ENCODE results near the gene HOXC11. TPM values are rescaled to one million over a fixed set of nuclear protein-coding genes. Genes with fewer than 3 reads are reported as not detected.

HOXC11 gene
- total and polyA plus RNA-seq, 4 donors, result 0.38 to 4.1 TPM; not detected in 2

DNA sequence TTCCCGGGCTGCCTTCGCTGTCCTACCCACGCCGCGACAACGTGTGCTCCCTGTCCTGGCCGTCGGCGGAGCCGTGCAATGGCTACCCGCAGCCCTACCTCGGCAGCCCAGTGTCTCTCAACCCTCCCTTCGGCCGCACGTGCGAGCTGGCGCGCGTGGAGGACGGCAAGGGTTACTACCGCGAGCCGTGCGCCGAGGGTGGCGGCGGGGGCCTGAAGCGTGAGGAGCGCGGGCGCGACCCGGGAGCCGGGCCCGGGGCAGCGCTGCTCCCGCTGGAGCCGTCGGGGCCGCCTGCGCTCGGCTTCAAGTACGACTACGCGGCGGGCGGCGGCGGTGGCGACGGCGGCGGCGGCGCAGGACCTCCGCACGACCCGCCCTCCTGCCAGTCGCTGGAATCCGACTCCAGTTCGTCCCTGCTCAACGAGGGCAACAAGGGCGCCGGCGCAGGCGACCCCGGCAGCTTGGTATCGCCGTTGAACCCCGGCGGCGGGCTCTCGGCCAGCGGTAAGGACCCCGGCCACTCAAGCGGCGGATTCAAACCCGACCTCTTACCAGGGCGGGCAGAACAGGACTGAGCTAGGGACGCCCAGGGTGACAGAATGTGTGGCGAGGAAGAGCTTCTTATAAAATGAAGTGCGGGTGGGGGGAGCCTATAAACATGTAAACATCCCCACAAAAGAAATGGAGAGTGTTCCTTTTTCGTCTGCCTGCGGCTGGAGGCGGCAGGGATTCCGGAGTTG is 17.7 kb upstream of the HOXC11 start:
- Histone ChIP-seq H3K4me3 (ENCODE audit: low read length in 2 of 2) (no peak overlapping the region), H3K27me3 (ENCODE audit: control insufficient read depth in 1 of 2, insufficient read depth in 2 of 2, low read length in 1 of 2) (peaks cover 0 to 1% of the 10 kb centered on the region in 2 donors), H3K36me3 (ENCODE audit: control insufficient read depth in 1 of 2, insufficient read depth in 2 of 2, low read length in 1 of 2) (no peaks in the 10 kb centered on the region), H3K4me1 (ENCODE audit: control insufficient read depth in 1 of 2, insufficient read depth in 2 of 2, low read length in 2 of 2) (no peaks in the 10 kb centered on the region), H3K27ac (ENCODE audit: low read depth in 1 of 2, low read length in 2 of 2) (no peak overlapping the region), H3K9me3 (ENCODE audit: control insufficient read depth, low read length) (no peaks in the 10 kb centered on the region)
- DNase-seq, result peak in 1 of 2 donors; percentile 77
- ATAC-seq (ENCODE audit: low FRiP score), result no peak
- intact Hi-C loops (cut with DNase I), result no loop called here
- WGBS, 2 donors, result 4 to 5% methylated on average over 81 to 86 of the region's 86 CpGs

DNA sequence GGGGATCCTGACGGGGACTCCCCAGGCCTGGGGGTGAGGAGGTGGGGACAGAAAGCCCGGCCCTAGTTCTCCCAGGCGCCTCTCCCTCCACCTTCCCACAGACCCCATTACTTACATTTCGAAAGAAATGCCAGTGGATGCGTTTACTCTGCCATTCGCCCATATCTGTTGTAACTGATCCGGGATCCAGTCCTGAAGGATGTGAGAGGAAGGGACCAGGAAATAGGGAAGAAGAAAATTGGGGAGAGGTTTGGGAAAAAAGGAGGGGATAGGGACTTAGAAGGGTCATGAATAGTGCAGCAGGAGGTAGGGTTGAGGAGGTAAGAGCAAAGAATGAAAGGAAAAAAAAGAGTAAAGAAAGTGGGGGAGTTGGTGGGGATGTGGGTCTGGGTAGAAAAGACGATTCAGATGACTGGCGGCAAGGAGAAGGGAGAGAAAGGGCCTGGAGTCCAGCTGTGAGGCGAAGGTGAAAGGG is 17.1 kb upstream of the HOXC11 start:
- WGBS, 2 donors, result 10 to 16% methylated on average over 10 of the region's 10 CpGs
- no peaks in the 10 kb centered on the region for H3K4me1 ChIP-seq (ENCODE audit: control insufficient read depth in 1 of 2, insufficient read depth in 2 of 2, low read length in 2 of 2)
- H3K9me3 ChIP-seq (ENCODE audit: control insufficient read depth, low read length), result no peaks in the 10 kb centered on the region
- no peak overlapping the region for H3K27ac ChIP-seq (ENCODE audit: low read depth in 1 of 2, low read length in 2 of 2)
- ATAC-seq (ENCODE audit: low FRiP score), result no peak
- intact Hi-C loops (cut with DNase I), result no loop called here
- no peak for DNase-seq
- no peak overlapping the region for H3K4me3 ChIP-seq (ENCODE audit: low read length in 2 of 2)
- H3K36me3 ChIP-seq (ENCODE audit: control insufficient read depth in 1 of 2, insufficient read depth in 2 of 2, low read length in 1 of 2), result no peaks in the 10 kb centered on the region
- H3K27me3 ChIP-seq (ENCODE audit: control insufficient read depth in 1 of 2, insufficient read depth in 2 of 2, low read length in 1 of 2), result peaks cover 0 to 1% of the 10 kb centered on the region in 2 donors

- Histone ChIP-seq H3K9me3 (ENCODE audit: control insufficient read depth, low read length) (no peaks in the 10 kb centered on the region), H3K4me3 (ENCODE audit: low read length in 2 of 2) (no peak overlapping the region), H3K27me3 (ENCODE audit: control insufficient read depth in 1 of 2, insufficient read depth in 2 of 2, low read length in 1 of 2) (peaks cover 0 to 1% of the 10 kb centered on the region in 2 donors), H3K27ac (ENCODE audit: low read depth in 1 of 2, low read length in 2 of 2) (no peak overlapping the region), H3K4me1 (ENCODE audit: control insufficient read depth in 1 of 2, insufficient read depth in 2 of 2, low read length in 2 of 2) (no peaks in the 10 kb centered on the region), H3K36me3 (ENCODE audit: control insufficient read depth in 1 of 2, insufficient read depth in 2 of 2, low read length in 1 of 2) (no peaks in the 10 kb centered on the region)
- DNase-seq, result peak in 1 of 2 donors; percentile 58
- intact Hi-C loops (cut with DNase I), result no loop called here
- WGBS, 2 donors, result 9 to 12% methylated on average over 25 of the region's 25 CpGs
- ATAC-seq (ENCODE audit: low FRiP score), result no peak
Observed at GRCh38 chr12:53956251-53956887, 16.6 kb upstream of the HOXC11 start.

DNA sequence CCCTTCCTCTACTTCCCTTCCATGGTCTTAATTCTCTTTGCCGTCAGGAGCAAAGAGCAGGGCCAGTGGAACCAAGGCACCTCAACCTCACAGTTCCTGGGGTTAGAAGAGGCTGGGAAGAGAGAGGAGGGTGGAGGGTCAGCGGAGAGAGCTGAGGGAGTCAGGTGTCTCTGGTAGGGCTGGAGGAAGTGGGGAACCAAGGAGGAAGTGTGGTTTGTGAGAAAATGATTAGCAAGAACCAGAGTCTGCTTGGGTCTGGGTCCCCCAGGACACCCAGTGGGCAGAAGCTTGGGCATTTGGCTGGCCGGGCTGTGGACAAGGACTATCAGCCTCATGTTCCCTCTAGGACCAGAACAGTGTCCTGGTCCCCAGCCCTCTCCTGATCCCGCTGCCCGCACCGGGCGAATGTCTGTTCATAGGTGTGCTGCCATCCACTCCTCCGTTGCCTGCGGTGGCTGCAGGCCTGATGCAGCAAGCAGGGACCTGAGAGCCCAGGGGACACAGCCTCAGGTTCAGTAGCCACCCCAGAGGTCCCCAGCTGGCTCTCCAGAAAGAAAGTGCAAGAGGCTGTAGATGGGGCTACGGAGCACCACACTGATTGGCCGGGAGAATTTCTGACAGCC is 15.9 kb upstream of the HOXC11 start:
- no peak for ATAC-seq (ENCODE audit: low FRiP score)
- H3K4me3 ChIP-seq (ENCODE audit: low read length in 2 of 2), result no peak overlapping the region
- no peak overlapping the region for H3K27ac ChIP-seq (ENCODE audit: low read depth in 1 of 2, low read length in 2 of 2)
- no peak for DNase-seq
- no peaks in the 10 kb centered on the region for H3K9me3 ChIP-seq (ENCODE audit: control insufficient read depth, low read length)
- peaks cover 0 to 1% of the 10 kb centered on the region in 2 donors for H3K27me3 ChIP-seq (ENCODE audit: control insufficient read depth in 1 of 2, insufficient read depth in 2 of 2, low read length in 1 of 2)
- H3K4me1 ChIP-seq (ENCODE audit: control insufficient read depth in 1 of 2, insufficient read depth in 2 of 2, low read length in 2 of 2), result no peaks in the 10 kb centered on the region
- WGBS, 2 donors, result 12 to 23% methylated on average over 10 to 11 of the region's 11 CpGs
- no peaks in the 10 kb centered on the region for H3K36me3 ChIP-seq (ENCODE audit: control insufficient read depth in 1 of 2, insufficient read depth in 2 of 2, low read length in 1 of 2)
- intact Hi-C loops (cut with DNase I), result no loop called here

DNA sequence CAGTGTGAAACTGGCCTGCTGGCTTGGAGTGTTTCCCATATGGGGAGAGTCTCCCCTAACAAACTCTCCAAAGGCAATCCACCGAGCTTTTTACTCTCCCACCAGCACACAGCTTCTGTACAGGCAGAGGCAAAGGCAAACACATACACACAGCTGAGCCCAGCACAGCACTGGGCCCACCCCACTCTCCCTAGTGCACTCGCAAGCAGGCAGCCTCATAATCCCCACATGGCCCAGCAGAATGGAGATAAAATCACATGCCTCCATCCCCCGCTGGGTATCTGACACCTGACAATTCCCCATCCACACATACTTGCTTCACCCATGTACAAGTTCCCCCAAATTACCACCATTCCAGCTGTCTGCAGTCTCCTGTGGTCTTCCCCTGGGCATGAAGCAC is 14.8 kb upstream of the HOXC11 start:
- no peak overlapping the region for H3K4me3 ChIP-seq (ENCODE audit: low read length in 2 of 2)
- H3K36me3 ChIP-seq (ENCODE audit: control insufficient read depth in 1 of 2, insufficient read depth in 2 of 2, low read length in 1 of 2), result no peaks in the 10 kb centered on the region
- peaks cover 0 to 1% of the 10 kb centered on the region in 2 donors for H3K27me3 ChIP-seq (ENCODE audit: control insufficient read depth in 1 of 2, insufficient read depth in 2 of 2, low read length in 1 of 2)
- DNase-seq (no peak), ATAC-seq (ENCODE audit: low FRiP score) (no peak)
- H3K4me1 ChIP-seq (ENCODE audit: control insufficient read depth in 1 of 2, insufficient read depth in 2 of 2, low read length in 2 of 2), result no peaks in the 10 kb centered on the region
- intact Hi-C loops (cut with DNase I), result no loop called here
- 42 to 46% methylated on average over 3 of the region's 3 CpGs for WGBS, 2 donors
- no peaks in the 10 kb centered on the region for H3K9me3 ChIP-seq (ENCODE audit: control insufficient read depth, low read length)
- H3K27ac ChIP-seq (ENCODE audit: low read depth in 1 of 2, low read length in 2 of 2), result no peak overlapping the region

- Histone ChIP-seq H3K9me3 (ENCODE audit: control insufficient read depth, low read length) (no peaks in the 10 kb centered on the region), H3K27ac (ENCODE audit: low read depth in 1 of 2, low read length in 2 of 2) (no peak overlapping the region), H3K4me1 (ENCODE audit: control insufficient read depth in 1 of 2, insufficient read depth in 2 of 2, low read length in 2 of 2) (no peaks in the 10 kb centered on the region), H3K27me3 (ENCODE audit: control insufficient read depth in 1 of 2, insufficient read depth in 2 of 2, low read length in 1 of 2) (peaks cover 0 to 1% of the 10 kb centered on the region in 2 donors), H3K36me3 (ENCODE audit: control insufficient read depth in 1 of 2, insufficient read depth in 2 of 2, low read length in 1 of 2) (no peaks in the 10 kb centered on the region), H3K4me3 (ENCODE audit: low read length in 2 of 2) (no peak overlapping the region)
- 17 to 18% methylated on average over 4 of the region's 4 CpGs for WGBS, 2 donors
- intact Hi-C loops (cut with DNase I), result no loop called here
- no peak for ATAC-seq (ENCODE audit: low FRiP score)
- no peak for DNase-seq
Observed at GRCh38 chr12:53959314-53959713, 13.6 kb upstream of the HOXC11 start.

GRCh38 chr12:53960187-53961024 is 12.5 kb upstream of the HOXC11 start:
- no peaks in the 10 kb centered on the region for H3K36me3 ChIP-seq (ENCODE audit: control insufficient read depth in 1 of 2, insufficient read depth in 2 of 2, low read length in 1 of 2)
- no peaks in the 10 kb centered on the region for H3K9me3 ChIP-seq (ENCODE audit: control insufficient read depth, low read length)
- no peaks in the 10 kb centered on the region for H3K4me1 ChIP-seq (ENCODE audit: control insufficient read depth in 1 of 2, insufficient read depth in 2 of 2, low read length in 2 of 2)
- no peak overlapping the region for H3K4me3 ChIP-seq (ENCODE audit: low read length in 2 of 2)
- 12 to 13% methylated on average over 39 of the region's 39 CpGs for WGBS, 2 donors
- no peak overlapping the region for H3K27ac ChIP-seq (ENCODE audit: low read depth in 1 of 2, low read length in 2 of 2)
- H3K27me3 ChIP-seq (ENCODE audit: control insufficient read depth in 1 of 2, insufficient read depth in 2 of 2, low read length in 1 of 2), result peaks cover 0 to 1% of the 10 kb centered on the region in 2 donors
- intact Hi-C loops (cut with DNase I), result no loop called here
- no peak for DNase-seq
- no peak for ATAC-seq (ENCODE audit: low FRiP score)

GRCh38 chr12:53961025-53961761 is 11.7 kb upstream of the HOXC11 start:
- 3 to 5% methylated on average over 68 to 72 of the region's 72 CpGs for WGBS, 2 donors
- peak in 1 of 2 donors; percentile 76 for DNase-seq
- peaks cover 0 to 1% of the 10 kb centered on the region in 2 donors for H3K27me3 ChIP-seq (ENCODE audit: control insufficient read depth in 1 of 2, insufficient read depth in 2 of 2, low read length in 1 of 2)
- no peaks in the 10 kb centered on the region for H3K36me3 ChIP-seq (ENCODE audit: control insufficient read depth in 1 of 2, insufficient read depth in 2 of 2, low read length in 1 of 2)
- intact Hi-C loops (cut with DNase I), result no loop called here
- ATAC-seq (ENCODE audit: low FRiP score), result peak; percentile 11
- no peak overlapping the region for H3K27ac ChIP-seq (ENCODE audit: low read depth in 1 of 2, low read length in 2 of 2)
- no peaks in the 10 kb centered on the region for H3K4me1 ChIP-seq (ENCODE audit: control insufficient read depth in 1 of 2, insufficient read depth in 2 of 2, low read length in 2 of 2)
- no peaks in the 10 kb centered on the region for H3K9me3 ChIP-seq (ENCODE audit: control insufficient read depth, low read length)
- no peak overlapping the region for H3K4me3 ChIP-seq (ENCODE audit: low read length in 2 of 2)
